Measurements from ENCODE around the gene HNRNPD.
"Not testable (repeated sequence)": the region's sequence is repeated elsewhere in the genome, so short reads cannot be mapped to it uniquely, and the experiment has no call there.

Gene HNRNPD

DNA sequence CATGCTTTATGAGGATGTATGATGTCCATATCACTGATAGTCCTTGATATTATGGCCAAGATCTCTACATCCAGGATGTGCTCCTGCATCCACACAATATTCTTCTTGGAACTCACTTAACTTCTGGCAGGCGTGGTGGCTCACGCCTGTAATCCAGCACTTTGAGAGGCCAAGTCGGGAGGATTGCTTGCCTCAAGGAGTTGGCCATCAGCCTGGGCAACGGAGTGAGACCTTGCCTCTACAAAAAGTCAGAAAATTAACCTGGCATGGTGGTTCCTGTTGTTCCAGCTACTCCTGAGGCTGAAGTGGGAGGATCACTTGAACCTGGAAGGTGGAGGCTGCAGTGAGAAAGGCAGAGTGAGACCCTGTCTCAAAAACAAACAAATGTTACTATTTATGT lies 2.3 kb upstream of the HNRNPD start:
- Histone ChIP-seq H3K4me1 (ENCODE audit: control insufficient read depth, insufficient read depth, low read length) (no peaks in the 10 kb centered on the region), H3K9me3 (ENCODE audit: control insufficient read depth, low read length) (no peaks in the 10 kb centered on the region), H3K27ac (ENCODE audit: insufficient read depth, low read depth, low read length, poor library complexity, severe bottlenecking) (no peak overlapping the region), H3K27me3 (ENCODE audit: control insufficient read depth, insufficient read depth, low read length, poor library complexity, severe bottlenecking) (no peaks in the 10 kb centered on the region), H3K36me3 (ENCODE audit: control insufficient read depth, insufficient read depth, low read length) (peaks cover 3% of the 10 kb centered on the region), H3K4me3 (ENCODE audit: insufficient read depth, low read depth, low read length) (no peak overlapping the region)
- WGBS, 2 experiments: 91 to 93% methylated on average over 4 of the region's 4 CpGs

DNA sequence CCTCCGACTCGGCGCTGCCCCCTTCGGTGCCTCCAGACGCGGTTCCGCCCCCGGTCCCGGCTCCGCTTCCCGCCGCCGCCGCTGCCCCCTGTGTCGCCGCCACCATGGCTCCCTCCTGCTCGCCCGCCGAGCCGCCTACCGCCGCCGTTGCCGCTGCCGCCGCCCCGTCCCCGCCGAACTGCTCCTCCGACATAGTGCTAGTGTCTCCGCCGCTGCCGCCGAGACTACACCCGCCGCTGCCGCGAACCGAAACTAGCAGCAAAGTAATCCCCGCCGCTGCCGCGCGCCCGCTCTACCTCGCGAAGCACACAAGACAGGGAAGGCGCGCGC lies 340 bp downstream of the HNRNPD start:
- 0% methylated on average over 50 of the region's 50 CpGs for WGBS, 2 experiments

DNA sequence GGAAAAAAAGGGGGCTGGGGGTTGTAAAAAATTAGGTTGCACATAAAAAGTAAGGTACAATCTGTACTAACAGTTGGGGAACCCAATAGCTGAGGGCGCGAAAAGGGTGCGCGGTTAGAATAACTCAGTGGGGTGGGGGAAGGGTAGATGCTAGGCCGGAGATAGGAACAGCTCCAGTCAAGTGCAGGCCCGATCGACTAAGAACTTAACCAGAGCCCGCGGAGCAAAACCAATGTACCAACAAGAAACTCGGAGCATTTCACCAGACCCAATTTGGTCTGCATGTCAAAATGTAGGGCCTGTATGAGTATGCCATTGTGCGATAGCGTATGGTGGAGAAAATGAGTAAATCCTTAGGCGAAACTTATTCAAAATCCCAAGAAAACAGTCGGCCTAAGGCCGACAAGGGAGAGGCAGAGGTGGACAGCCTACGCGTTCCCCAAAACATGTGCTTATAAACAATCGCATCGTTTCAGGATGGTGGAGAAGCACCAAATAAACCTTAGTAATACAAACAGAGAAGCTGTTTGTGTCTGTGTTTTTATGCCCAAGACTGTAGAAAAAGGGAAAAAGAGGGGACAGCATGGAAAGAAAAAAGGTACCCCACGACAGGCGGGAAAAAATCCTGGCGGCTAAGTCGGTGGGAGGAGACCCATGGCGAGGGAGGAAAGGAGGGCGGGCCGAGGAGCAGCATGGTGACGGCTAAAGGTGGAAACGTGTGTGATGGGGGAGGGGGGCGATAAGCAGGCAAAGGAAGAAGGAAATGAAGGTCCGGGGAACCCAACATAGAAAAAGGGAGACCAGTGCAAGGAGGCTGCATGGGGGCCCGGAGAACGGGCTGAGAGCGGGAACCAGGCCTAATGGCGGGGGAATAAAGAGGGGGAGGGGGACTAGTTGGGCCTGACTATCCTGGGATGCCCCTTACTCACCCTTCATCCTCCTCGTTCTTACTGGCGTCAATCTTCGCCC lies 990 bp downstream of the HNRNPD start:
- H3K4me3 ChIP-seq (ENCODE audit: insufficient read depth, low read depth, low read length): peak overlapping the region; percentile 71
- H3K27ac ChIP-seq (ENCODE audit: insufficient read depth, low read depth, low read length, poor library complexity, severe bottlenecking): peak overlapping the region; percentile 99
- H3K4me1 ChIP-seq (ENCODE audit: control insufficient read depth, insufficient read depth, low read length): peaks cover 29% of the 10 kb centered on the region
- H3K27me3 ChIP-seq (ENCODE audit: control insufficient read depth, insufficient read depth, low read length, poor library complexity, severe bottlenecking): no peaks in the 10 kb centered on the region
- H3K9me3 ChIP-seq (ENCODE audit: control insufficient read depth, low read length): no peaks in the 10 kb centered on the region
- WGBS, 2 experiments: 1% methylated on average over 37 of the region's 37 CpGs
- peaks cover 12% of the 10 kb centered on the region for H3K36me3 ChIP-seq (ENCODE audit: control insufficient read depth, insufficient read depth, low read length)

More for the DNA sequence above, 340 bp downstream of the HNRNPD start:
- H3K4me1 ChIP-seq (ENCODE audit: control insufficient read depth, insufficient read depth, low read length): peaks cover 23% of the 10 kb centered on the region
- H3K27me3 ChIP-seq (ENCODE audit: control insufficient read depth, insufficient read depth, low read length, poor library complexity, severe bottlenecking): no peaks in the 10 kb centered on the region
- H3K9me3 ChIP-seq (ENCODE audit: control insufficient read depth, low read length): no peaks in the 10 kb centered on the region
- H3K36me3 ChIP-seq (ENCODE audit: control insufficient read depth, insufficient read depth, low read length): peaks cover 8% of the 10 kb centered on the region
- peak overlapping the region; percentile 71 for H3K4me3 ChIP-seq (ENCODE audit: insufficient read depth, low read depth, low read length)
- H3K27ac ChIP-seq (ENCODE audit: insufficient read depth, low read depth, low read length, poor library complexity, severe bottlenecking): peak overlapping the region; percentile 99

DNA sequence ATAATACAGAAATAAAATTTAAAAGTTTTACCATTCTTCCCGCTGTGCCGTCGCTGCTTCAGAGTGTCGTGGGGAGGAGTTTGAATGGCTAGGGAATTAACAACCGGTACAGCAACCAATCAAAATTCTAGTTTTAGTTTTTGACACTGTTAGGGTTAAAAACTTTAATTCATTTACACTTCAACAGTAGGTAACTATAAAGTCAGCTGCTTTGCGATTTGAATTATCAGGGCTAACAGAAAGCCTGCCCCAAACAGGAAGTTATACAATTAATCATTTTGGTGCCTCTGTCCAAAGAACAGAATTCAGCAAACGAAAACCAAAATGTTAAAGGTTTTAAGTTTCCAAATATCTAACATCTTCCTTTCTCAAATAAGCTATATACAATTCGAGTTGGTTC lies 2.3 kb downstream of the HNRNPD start:
- WGBS, 2 experiments: 0% methylated on average over 2 to 8 of the region's 8 CpGs
- H3K27ac ChIP-seq (ENCODE audit: insufficient read depth, low read depth, low read length, poor library complexity, severe bottlenecking): no peak overlapping the region
- H3K4me3 ChIP-seq (ENCODE audit: insufficient read depth, low read depth, low read length): peak overlapping the region; percentile 71
- peaks cover 36% of the 10 kb centered on the region for H3K4me1 ChIP-seq (ENCODE audit: control insufficient read depth, insufficient read depth, low read length)
- no peaks in the 10 kb centered on the region for H3K27me3 ChIP-seq (ENCODE audit: control insufficient read depth, insufficient read depth, low read length, poor library complexity, severe bottlenecking)
- no peaks in the 10 kb centered on the region for H3K9me3 ChIP-seq (ENCODE audit: control insufficient read depth, low read length)
- peaks cover 18% of the 10 kb centered on the region for H3K36me3 ChIP-seq (ENCODE audit: control insufficient read depth, insufficient read depth, low read length)

DNA sequence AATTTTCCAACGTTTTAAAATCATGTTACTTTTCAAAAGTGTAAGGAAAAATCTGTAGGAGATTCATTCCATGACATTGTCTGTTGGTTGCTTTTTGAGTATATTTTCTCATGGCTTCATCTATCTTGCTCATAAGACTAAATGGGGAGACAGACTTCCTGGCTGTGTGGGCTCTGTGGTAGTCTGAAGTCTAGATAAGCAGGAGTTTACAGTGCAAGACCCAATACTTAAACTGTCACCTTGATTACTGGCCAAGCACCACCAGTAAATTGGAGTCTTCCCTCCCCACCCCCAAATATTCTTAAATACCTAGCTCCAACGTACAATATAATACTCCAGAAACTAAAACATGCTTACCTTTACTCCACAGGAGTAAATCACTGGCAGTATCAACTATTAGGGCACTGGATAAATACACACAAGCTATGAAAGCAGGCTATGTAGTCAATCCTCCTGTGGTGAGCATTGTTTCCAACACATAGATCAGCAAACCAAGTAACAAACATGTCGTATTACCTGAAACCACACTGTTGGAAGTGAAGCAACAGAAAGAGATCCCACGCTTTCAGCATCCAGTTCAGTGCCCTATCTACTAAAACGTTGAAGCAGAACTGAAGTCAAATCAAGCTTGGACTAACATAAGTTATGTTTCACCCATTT lies 6.2 kb downstream of the HNRNPD start:
- Histone ChIP-seq H3K9me3 (ENCODE audit: control insufficient read depth, low read length) (no peaks in the 10 kb centered on the region), H3K4me1 (ENCODE audit: control insufficient read depth, insufficient read depth, low read length) (peaks cover 36% of the 10 kb centered on the region), H3K27me3 (ENCODE audit: control insufficient read depth, insufficient read depth, low read length, poor library complexity, severe bottlenecking) (no peaks in the 10 kb centered on the region), H3K27ac (ENCODE audit: insufficient read depth, low read depth, low read length, poor library complexity, severe bottlenecking) (no peak overlapping the region), H3K4me3 (ENCODE audit: insufficient read depth, low read depth, low read length) (no peak overlapping the region), H3K36me3 (ENCODE audit: control insufficient read depth, insufficient read depth, low read length) (peaks cover 21% of the 10 kb centered on the region)
- WGBS, 2 experiments: 87% methylated on average over 5 of the region's 5 CpGs

DNA sequence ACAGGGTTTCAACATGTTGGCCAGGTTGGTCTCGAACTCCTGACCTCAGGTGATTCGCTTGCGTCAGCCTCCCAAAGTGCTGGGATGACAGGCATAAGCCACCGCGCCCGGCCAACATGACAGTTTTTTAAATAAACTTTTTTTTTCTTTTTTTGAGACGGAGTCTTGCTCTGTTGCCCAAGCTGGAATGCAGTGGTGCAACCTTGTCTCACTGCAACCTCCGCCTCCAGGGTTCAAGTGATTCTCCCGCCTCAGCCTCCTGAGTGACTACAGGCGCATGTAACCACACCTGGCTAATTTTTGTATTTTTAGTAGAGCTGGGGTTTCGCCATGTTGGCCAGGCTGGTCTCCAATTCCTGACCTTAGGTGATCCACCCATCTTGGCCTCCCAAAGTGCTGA lies 7.4 kb downstream of the HNRNPD start:
- H3K9me3 ChIP-seq (ENCODE audit: control insufficient read depth, low read length); H3K27me3 ChIP-seq (ENCODE audit: control insufficient read depth, insufficient read depth, low read length, poor library complexity, severe bottlenecking); H3K27ac ChIP-seq (ENCODE audit: insufficient read depth, low read depth, low read length, poor library complexity, severe bottlenecking); H3K4me3 ChIP-seq (ENCODE audit: insufficient read depth, low read depth, low read length): not testable (repeated sequence)
- Histone ChIP-seq H3K36me3 (ENCODE audit: control insufficient read depth, insufficient read depth, low read length) (peaks cover 20% of the 10 kb centered on the region), H3K4me1 (ENCODE audit: control insufficient read depth, insufficient read depth, low read length) (peaks cover 36% of the 10 kb centered on the region)
- 94 to 95% methylated on average over 11 of the region's 11 CpGs for WGBS, 2 experiments

DNA sequence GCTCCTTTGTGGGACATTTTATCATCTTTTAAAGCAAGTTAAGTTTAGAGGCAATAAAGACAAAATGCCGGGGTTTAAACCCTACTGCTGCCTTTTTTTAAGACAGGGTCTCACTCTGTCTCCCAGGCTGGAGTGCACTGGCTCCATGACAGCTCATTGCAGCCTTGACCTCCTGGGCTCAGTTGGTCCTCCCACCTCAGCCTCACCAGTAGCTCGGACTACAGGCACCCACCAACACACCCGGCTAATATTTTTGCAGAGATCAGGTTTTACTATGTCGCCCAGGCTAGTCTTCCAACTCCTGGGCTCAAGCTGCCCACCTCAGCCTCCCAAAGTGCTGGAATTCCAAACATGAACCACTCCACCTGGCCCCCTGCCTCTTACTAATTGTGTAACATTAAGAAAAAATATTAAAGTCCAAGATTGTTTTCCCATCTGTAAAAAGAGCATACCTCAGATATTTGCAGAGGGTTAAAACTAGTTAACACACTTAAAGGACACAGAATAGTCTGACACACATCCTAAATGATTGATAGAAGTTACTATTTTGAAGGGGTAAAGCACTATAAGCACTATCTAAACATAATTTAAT lies 9.8 kb downstream of the HNRNPD start:
- Histone ChIP-seq H3K4me3 (ENCODE audit: insufficient read depth, low read depth, low read length) (no peak overlapping the region), H3K9me3 (ENCODE audit: control insufficient read depth, low read length) (no peaks in the 10 kb centered on the region), H3K27ac (ENCODE audit: insufficient read depth, low read depth, low read length, poor library complexity, severe bottlenecking) (no peak overlapping the region), H3K36me3 (ENCODE audit: control insufficient read depth, insufficient read depth, low read length) (peaks cover 22% of the 10 kb centered on the region), H3K27me3 (ENCODE audit: control insufficient read depth, insufficient read depth, low read length, poor library complexity, severe bottlenecking) (no peaks in the 10 kb centered on the region), H3K4me1 (ENCODE audit: control insufficient read depth, insufficient read depth, low read length) (peaks cover 18% of the 10 kb centered on the region)
- 87 to 92% methylated on average over 4 of the region's 4 CpGs for WGBS, 2 experiments

DNA sequence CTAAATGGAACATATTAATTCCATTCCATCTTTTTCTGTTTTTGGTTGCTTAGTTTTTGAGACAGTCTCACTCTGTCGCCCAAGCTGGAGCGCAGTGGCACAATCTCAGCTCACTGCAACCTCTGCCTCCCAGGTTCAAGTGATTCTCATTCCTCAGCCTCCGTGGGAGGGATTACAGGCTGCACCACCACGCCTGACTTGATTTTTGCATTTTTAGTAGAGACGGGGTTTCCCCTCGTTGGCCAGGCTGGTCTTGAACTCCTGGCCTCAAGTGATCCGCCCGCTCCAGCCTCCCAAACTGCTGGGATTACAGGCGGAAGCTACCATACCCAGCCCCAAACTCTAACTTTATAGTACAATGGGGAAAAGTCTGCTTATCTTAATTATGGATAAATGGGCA lies 11.2 kb downstream of the HNRNPD start:
- peaks cover 5% of the 10 kb centered on the region for H3K4me1 ChIP-seq (ENCODE audit: control insufficient read depth, insufficient read depth, low read length)
- H3K36me3 ChIP-seq (ENCODE audit: control insufficient read depth, insufficient read depth, low read length): peaks cover 21% of the 10 kb centered on the region
- no peak overlapping the region for H3K27ac ChIP-seq (ENCODE audit: insufficient read depth, low read depth, low read length, poor library complexity, severe bottlenecking)

DNA sequence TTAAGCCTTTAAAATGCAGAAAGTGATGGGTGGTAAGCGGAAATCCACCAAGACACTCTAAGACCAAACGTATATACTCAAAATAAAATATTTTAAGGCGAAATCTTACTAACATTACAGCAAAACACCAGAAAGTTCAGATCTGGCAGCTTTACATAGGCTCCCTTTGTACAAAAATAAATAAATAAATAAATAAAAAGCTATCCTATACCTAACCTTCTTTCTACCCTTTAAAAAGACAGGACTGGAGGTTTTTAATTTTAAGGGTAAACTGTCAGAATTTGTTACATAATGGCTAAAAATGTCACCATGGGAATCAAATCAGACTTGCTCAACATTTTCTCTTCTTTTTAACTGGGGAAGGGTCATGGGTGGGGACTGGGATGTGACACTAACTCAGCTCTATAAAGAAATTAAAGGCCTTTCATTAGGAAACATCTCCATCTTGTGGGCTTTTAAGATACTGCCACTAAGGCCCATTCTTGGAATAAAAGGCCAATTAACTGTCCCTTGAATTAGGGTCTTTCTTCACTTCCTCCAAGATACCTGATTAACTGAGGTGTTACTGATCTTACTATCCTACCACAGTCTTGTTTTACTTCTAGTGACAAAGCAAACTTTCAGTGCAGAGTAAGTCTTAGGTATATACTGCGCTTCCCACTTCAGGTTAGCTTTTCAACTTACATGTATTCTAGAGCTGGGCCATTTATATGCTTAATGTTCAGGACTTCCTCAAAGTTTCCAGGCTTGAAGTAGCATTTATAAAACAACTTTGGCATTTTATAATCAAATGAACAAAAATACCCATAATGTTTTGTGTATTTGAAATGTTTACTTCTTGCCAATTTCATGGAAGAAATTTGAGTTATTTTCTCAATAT lies 13.3 kb downstream of the HNRNPD start:
- no peak overlapping the region for H3K27ac ChIP-seq (ENCODE audit: insufficient read depth, low read depth, low read length, poor library complexity, severe bottlenecking)
- no peaks in the 10 kb centered on the region for H3K9me3 ChIP-seq (ENCODE audit: control insufficient read depth, low read length)
- no peak overlapping the region for H3K4me3 ChIP-seq (ENCODE audit: insufficient read depth, low read depth, low read length)
- H3K36me3 ChIP-seq (ENCODE audit: control insufficient read depth, insufficient read depth, low read length): peaks cover 34% of the 10 kb centered on the region
- 94 to 98% methylated on average over 4 of the region's 4 CpGs for WGBS, 2 experiments
- H3K27me3 ChIP-seq (ENCODE audit: control insufficient read depth, insufficient read depth, low read length, poor library complexity, severe bottlenecking): no peaks in the 10 kb centered on the region
- no peaks in the 10 kb centered on the region for H3K4me1 ChIP-seq (ENCODE audit: control insufficient read depth, insufficient read depth, low read length)

More for the DNA sequence above, 11.2 kb downstream of the HNRNPD start:
- Histone ChIP-seq H3K27me3 (ENCODE audit: control insufficient read depth, insufficient read depth, low read length, poor library complexity, severe bottlenecking) (no peaks in the 10 kb centered on the region), H3K9me3 (ENCODE audit: control insufficient read depth, low read length) (no peaks in the 10 kb centered on the region), H3K4me3 (ENCODE audit: insufficient read depth, low read depth, low read length) (no peak overlapping the region)
- 79 to 81% methylated on average over 9 of the region's 9 CpGs for WGBS, 2 experiments

Data from ectodermal cell (in vitro differentiated cells).